ENCODE data around the gene MBP.

DNA sequence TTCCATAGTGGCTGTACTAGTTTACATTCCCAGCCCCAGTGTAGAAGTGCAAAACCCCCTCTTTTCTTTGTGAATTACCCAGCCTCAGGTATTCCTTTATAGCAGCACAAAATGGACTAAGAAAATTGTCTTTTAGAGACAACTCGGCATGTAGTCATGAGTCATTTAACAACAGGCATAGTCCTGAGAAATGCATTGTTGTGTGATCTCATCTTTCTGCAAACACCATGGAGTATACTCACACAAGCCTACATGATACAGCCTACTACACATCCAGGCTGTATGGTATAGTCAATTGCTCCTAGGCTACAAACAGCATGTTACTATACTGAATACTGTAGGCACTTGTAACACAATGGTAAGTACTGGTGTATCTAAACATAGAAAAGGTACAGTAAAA is 44.4 kb upstream of the MBP start:
- no peak for TF ChIP-seq POLR2A (IDR thresholded peaks at IDR 0.05; ENCODE audit: low read depth, low read length)
- no peak for TF ChIP-seq POLR2AphosphoS5 (IDR thresholded peaks at IDR 0.05; ENCODE audit: low read depth, low read length)

All from GM12892 (cell line).